Neuronal stem cell (in vitro differentiated cells): Measurements from ENCODE around the gene CCDC138.

Experiments
- DNase-seq: peaks from one replicate; pipeline ENCODE4 v3.0.0-alpha.2; 2013; ENCODE audit warnings: low spot score
- H2AFZ ChIP-seq: one replicate; pipeline ENCODE4 v1.6.1; 2013; ENCODE audit warnings: mild to moderate bottlenecking, low read length, inconsistent platforms
- H2AK5ac ChIP-seq: 2 replicates; pipeline ENCODE4 v1.6.1; 2013; ENCODE audit warnings: low read depth, mild to moderate bottlenecking, inconsistent platforms, low read length, moderate library complexity, mixed read lengths
- H2BK120ac ChIP-seq: 2 replicates; pipeline ENCODE4 v1.6.1; 2013; ENCODE audit warnings: low read depth, mild to moderate bottlenecking, inconsistent platforms, low read length, moderate library complexity, mixed read lengths
- H2BK12ac ChIP-seq: one replicate; pipeline ENCODE4 v1.6.1; 2013; ENCODE audit warnings: low read length, inconsistent platforms
- H2BK15ac ChIP-seq: 2 replicates; pipeline ENCODE4 v1.6.1; 2013; ENCODE audit warnings: mild to moderate bottlenecking, low read length, inconsistent platforms, mixed read lengths
- H2BK5ac ChIP-seq: one replicate; pipeline ENCODE4 v1.6.1; 2013; ENCODE audit warnings: inconsistent platforms, mild to moderate bottlenecking, low read length, moderate library complexity
- H3K14ac ChIP-seq: one replicate; pipeline ENCODE4 v1.6.1; 2013; ENCODE audit warnings: low read length, inconsistent platforms
- H3K18ac ChIP-seq: 2 replicates; pipeline ENCODE4 v1.6.1; 2013; ENCODE audit warnings: low read length, inconsistent platforms
- H3K23ac ChIP-seq: 2 replicates; pipeline ENCODE4 v1.6.1; 2013; ENCODE audit warnings: low read depth, mild to moderate bottlenecking, mixed read lengths, low read length, inconsistent platforms; ENCODE audit not compliant: poor library complexity
- H3K27ac ChIP-seq: replicated peaks from 3 replicates; pipeline ENCODE4 v1.5.1; 2013; ENCODE audit warnings: low read length, inconsistent platforms
- H3K27me3 ChIP-seq, 3 experiments: 2 replicates each; pipeline ENCODE4 v1.6.1; 2013; ENCODE audit warnings: low read length in 3 of 3, mild to moderate bottlenecking in 2 of 3, inconsistent platforms in 1 of 3, low read depth in 1 of 3, mixed read lengths in 1 of 3, moderate library complexity in 1 of 3; ENCODE audit not compliant: control insufficient read depth in 3 of 3, insufficient read depth in 3 of 3
- H3K36me3 ChIP-seq, 2 donors: replicated peaks in 1 of 2; 2 replicates each; pipeline ENCODE4 v1.6.1; 2013; ENCODE audit warnings: low read length in 2 of 2; ENCODE audit not compliant: control insufficient read depth in 2 of 2, insufficient read depth in 2 of 2
- H3K4ac ChIP-seq: 2 replicates; pipeline ENCODE4 v1.6.1; 2013; ENCODE audit warnings: inconsistent platforms, mild to moderate bottlenecking, low read length, moderate library complexity
- H3K4me1 ChIP-seq, 2 donors: 1 replicate in 1 of 2; 2 replicates in 1 of 2; pipeline ENCODE4 v1.6.1; 2013; ENCODE audit warnings: low read length in 2 of 2, low read depth in 1 of 2; ENCODE audit not compliant: control insufficient read depth in 2 of 2, insufficient read depth in 1 of 2
- H3K4me2 ChIP-seq: one replicate; pipeline ENCODE4 v1.6.1; 2013; ENCODE audit warnings: mild to moderate bottlenecking, low read length, inconsistent platforms; ENCODE audit not compliant: insufficient read depth, poor library complexity, severe bottlenecking
- H3K4me3 ChIP-seq, 2 donors: 2 replicates each; pipeline ENCODE4 v1.5.1; 2013; ENCODE audit warnings: low read length in 2 of 2, mild to moderate bottlenecking in 2 of 2, inconsistent platforms in 1 of 2, moderate library complexity in 1 of 2
- H3K79me1 ChIP-seq: one replicate; pipeline ENCODE4 v1.6.1; 2013; ENCODE audit warnings: low read depth, mild to moderate bottlenecking, inconsistent platforms, low read length, moderate library complexity
- H3K9ac ChIP-seq: one replicate; pipeline ENCODE4 v1.6.1; 2013; ENCODE audit warnings: mild to moderate bottlenecking, low read depth, low read length, inconsistent platforms; ENCODE audit not compliant: poor library complexity
- H3K9me3 ChIP-seq, 2 donors: replicated peaks in 1 of 2; 2 replicates each; pipeline versions ENCODE3 to v1.6.1; 2013; ENCODE audit warnings: low read length in 2 of 2, mild to moderate bottlenecking in 2 of 2, inconsistent platforms in 1 of 2, low read depth in 1 of 2, mixed read lengths in 1 of 2, moderate library complexity in 1 of 2; ENCODE audit not compliant: control insufficient read depth in 2 of 2, insufficient read depth in 1 of 2
- H4K8ac ChIP-seq: one replicate; pipeline ENCODE4 v1.6.1; 2013; ENCODE audit warnings: low read depth, mild to moderate bottlenecking, inconsistent platforms, low read length, moderate library complexity
- H4K91ac ChIP-seq: one replicate; pipeline ENCODE4 v1.6.1; 2013; ENCODE audit warnings: low read length, low read depth, mild to moderate bottlenecking, inconsistent platforms; ENCODE audit not compliant: poor library complexity
- WGBS, 2 donors: extraction: QIAGEN DNeasy Blood & Tissue Kit; methylation state at CpG; one replicate each; pipeline ENCODE4 v1.1.7; 2013; ENCODE audit warnings: missing lambda C conversion rate in 2 of 2, mixed read lengths in 1 of 2; ENCODE audit not compliant: insufficient read length in 2 of 2, insufficient replicate concordance in 1 of 2; ENCODE audit errors: extremely low coverage in 2 of 2; 5-methylcytosine and 5-hydroxymethylcytosine counted together

The CCDC138 gene

GRCh38 chr2:108834620-108835019 lies 48.0 kb downstream of the CCDC138 start:
- WGBS, 2 donors = no CpG with 5 or more reads among the region's 3 CpGs
- no peak overlapping the region for H3K4me3 ChIP-seq
- no peak overlapping the region for H3K18ac ChIP-seq
- H3K23ac ChIP-seq = no peak overlapping the region
- H3K9me3 ChIP-seq = peaks cover 2 to 28% of the 10 kb centered on the region in 2 donors
- H2BK5ac ChIP-seq = no peak overlapping the region
- no peak overlapping the region for H4K91ac ChIP-seq
- no peak overlapping the region for H3K14ac ChIP-seq
- peaks cover 0 to 48% of the 10 kb centered on the region in 2 donors for H3K36me3 ChIP-seq
- no peaks in the 10 kb centered on the region for H3K4me1 ChIP-seq
- H2BK15ac ChIP-seq = no peak overlapping the region
- H2BK120ac ChIP-seq = no peak overlapping the region
- no peak overlapping the region for H2AK5ac ChIP-seq
- no peak overlapping the region for H3K4me2 ChIP-seq
- H3K79me1 ChIP-seq = no peaks in the 10 kb centered on the region
- H3K27ac ChIP-seq = no peak overlapping the region
- no peak overlapping the region for H2AFZ ChIP-seq
- no peaks in the 10 kb centered on the region for H3K27me3 ChIP-seq
- H3K9ac ChIP-seq = no peak overlapping the region
- H3K4ac ChIP-seq = no peak overlapping the region
- no peak overlapping the region for H4K8ac ChIP-seq
- H2BK12ac ChIP-seq = no peak overlapping the region
- DNase-seq = no peak

- no peak overlapping the region for H2AFZ ChIP-seq
- no peak overlapping the region for H2BK120ac ChIP-seq
- no peak overlapping the region for H3K14ac ChIP-seq
- no peak overlapping the region for H2BK15ac ChIP-seq
- no peak overlapping the region for H3K23ac ChIP-seq
- H3K79me1 ChIP-seq = no peaks in the 10 kb centered on the region
- peaks cover 2 to 32% of the 10 kb centered on the region in 2 donors for H3K9me3 ChIP-seq
- H2BK12ac ChIP-seq = no peak overlapping the region
- H3K36me3 ChIP-seq = peaks cover 0 to 48% of the 10 kb centered on the region in 2 donors
- no peak overlapping the region for H3K18ac ChIP-seq
- no peak overlapping the region for H3K4me3 ChIP-seq
- no peaks in the 10 kb centered on the region for H3K27me3 ChIP-seq
- DNase-seq = no peak
- H3K4ac ChIP-seq = no peak overlapping the region
- H3K4me1 ChIP-seq = no peaks in the 10 kb centered on the region
- no peak overlapping the region for H4K8ac ChIP-seq
- no peak overlapping the region for H2AK5ac ChIP-seq
- WGBS, 2 donors = no CpG with 5 or more reads among the region's 1 CpG
- no peak overlapping the region for H3K27ac ChIP-seq
- H4K91ac ChIP-seq = no peak overlapping the region
- no peak overlapping the region for H3K9ac ChIP-seq
- H2BK5ac ChIP-seq = no peak overlapping the region
- H3K4me2 ChIP-seq = no peak overlapping the region
These were observed 48.5 kb downstream of the CCDC138 start for GRCh38 chr2:108835040-108835439.

GRCh38 chr2:108837198-108837597 lies 50.6 kb downstream of the CCDC138 start:
- Histone ChIP-seq H4K91ac (no peak overlapping the region), H2AFZ (no peak overlapping the region), H3K79me1 (no peaks in the 10 kb centered on the region), H3K4ac (no peak overlapping the region), H3K23ac (no peak overlapping the region), H2BK5ac (no peak overlapping the region), H3K9ac (no peak overlapping the region), H3K27me3 (no peaks in the 10 kb centered on the region), H2BK12ac (no peak overlapping the region), H3K4me3 (no peak overlapping the region), H3K36me3 (peaks cover 0 to 68% of the 10 kb centered on the region in 2 donors), H2BK15ac (no peak overlapping the region), H3K4me2 (no peak overlapping the region), H3K27ac (no peak overlapping the region), H2AK5ac (no peak overlapping the region), H3K9me3 (peaks cover 2 to 48% of the 10 kb centered on the region in 2 donors), H4K8ac (no peak overlapping the region), H3K4me1 (no peaks in the 10 kb centered on the region), H3K18ac (no peak overlapping the region), H2BK120ac (no peak overlapping the region), H3K14ac (no peak overlapping the region)
- no peak for DNase-seq
- WGBS, 2 donors = no CpG with 5 or more reads among the region's 7 CpGs

- H3K9me3 ChIP-seq = peaks cover 2 to 46% of the 10 kb centered on the region in 2 donors
- no peak overlapping the region for H2BK15ac ChIP-seq
- H3K27ac ChIP-seq = no peak overlapping the region
- H3K23ac ChIP-seq = no peak overlapping the region
- H2AK5ac ChIP-seq = no peak overlapping the region
- no peak overlapping the region for H4K91ac ChIP-seq
- H2BK120ac ChIP-seq = no peak overlapping the region
- H3K4me3 ChIP-seq = no peak overlapping the region
- no peak overlapping the region for H2BK12ac ChIP-seq
- no peak overlapping the region for H3K4ac ChIP-seq
- no peak overlapping the region for H3K9ac ChIP-seq
- H2AFZ ChIP-seq = no peak overlapping the region
- no peaks in the 10 kb centered on the region for H3K27me3 ChIP-seq
- H4K8ac ChIP-seq = no peak overlapping the region
- H3K36me3 ChIP-seq = peaks cover 2 to 77% of the 10 kb centered on the region in 2 donors
- no peaks in the 10 kb centered on the region for H3K4me1 ChIP-seq
- no peak overlapping the region for H2BK5ac ChIP-seq
- H3K14ac ChIP-seq = no peak overlapping the region
- DNase-seq = no peak
- no peak overlapping the region for H3K4me2 ChIP-seq
- no peak overlapping the region for H3K18ac ChIP-seq
- no peaks in the 10 kb centered on the region for H3K79me1 ChIP-seq
These were observed 54.9 kb downstream of the CCDC138 start for GRCh38 chr2:108841506-108841905.
